ENCODE measurements around the gene RAB6B.

DNA sequence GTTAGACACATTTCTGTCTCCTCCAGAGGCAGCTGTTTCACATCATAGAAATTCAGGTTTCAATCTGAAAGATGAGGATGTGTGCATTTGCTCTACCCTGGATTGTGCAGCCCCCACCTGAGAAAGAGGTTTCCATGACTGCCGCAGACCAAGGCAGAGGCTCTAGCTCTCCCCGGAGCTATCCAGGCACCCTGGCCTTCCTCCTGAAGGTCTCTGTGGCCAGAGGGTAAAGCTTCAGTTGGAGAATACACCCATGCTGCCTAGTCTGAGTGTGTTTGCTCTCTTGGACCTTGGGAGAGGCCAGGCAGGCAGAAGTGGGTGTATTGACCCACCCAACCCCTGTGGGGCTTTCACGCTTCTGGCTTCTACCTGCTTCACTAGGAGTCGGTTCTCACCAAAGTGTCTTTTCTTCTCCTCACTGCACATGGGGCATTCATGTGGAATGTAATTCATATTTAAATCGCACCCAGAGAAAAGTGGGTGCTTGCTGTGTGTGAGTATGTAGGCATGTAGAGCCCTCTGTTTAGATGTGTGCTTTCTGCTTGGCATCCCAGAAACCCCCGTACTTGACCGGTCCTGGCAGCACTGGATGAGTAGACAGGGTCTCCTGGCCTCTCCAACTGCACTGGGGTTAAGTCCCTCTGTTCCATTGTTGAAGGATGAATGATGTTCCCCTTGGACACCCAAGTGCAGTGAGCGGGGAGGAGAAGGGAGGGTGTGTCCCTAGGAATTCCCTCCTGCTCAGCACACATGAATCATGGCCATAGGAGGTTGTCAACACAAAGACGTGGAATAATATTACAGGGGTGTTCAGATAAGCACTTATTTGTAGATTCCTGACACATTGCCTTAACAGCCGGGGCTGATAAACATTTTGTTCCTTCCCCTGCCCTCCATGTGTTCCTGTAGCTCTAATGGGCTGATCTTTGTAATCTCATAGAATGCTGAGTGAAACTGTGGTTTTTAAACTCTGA lies 20.3 kb upstream of the RAB6B start:
- TF ChIP-seq CHD4 (IDR thresholded peaks at IDR 0.05; ENCODE audit: borderline replicate concordance) = no peak
- no peak for TF ChIP-seq CBX8 (IDR thresholded peaks at IDR 0.05)
- TF ChIP-seq, protein P1, sequence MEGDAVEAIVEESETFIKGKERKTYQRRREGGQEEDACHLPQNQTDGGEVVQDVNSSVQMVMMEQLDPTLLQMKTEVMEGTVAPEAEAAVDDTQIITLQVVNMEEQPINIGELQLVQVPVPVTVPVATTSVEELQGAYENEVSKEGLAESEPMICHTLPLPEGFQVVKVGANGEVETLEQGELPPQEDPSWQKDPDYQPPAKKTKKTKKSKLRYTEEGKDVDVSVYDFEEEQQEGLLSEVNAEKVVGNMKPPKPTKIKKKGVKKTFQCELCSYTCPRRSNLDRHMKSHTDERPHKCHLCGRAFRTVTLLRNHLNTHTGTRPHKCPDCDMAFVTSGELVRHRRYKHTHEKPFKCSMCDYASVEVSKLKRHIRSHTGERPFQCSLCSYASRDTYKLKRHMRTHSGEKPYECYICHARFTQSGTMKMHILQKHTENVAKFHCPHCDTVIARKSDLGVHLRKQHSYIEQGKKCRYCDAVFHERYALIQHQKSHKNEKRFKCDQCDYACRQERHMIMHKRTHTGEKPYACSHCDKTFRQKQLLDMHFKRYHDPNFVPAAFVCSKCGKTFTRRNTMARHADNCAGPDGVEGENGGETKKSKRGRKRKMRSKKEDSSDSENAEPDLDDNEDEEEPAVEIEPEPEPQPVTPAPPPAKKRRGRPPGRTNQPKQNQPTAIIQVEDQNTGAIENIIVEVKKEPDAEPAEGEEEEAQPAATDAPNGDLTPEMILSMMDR (IDR thresholded peaks at IDR 0.05) = no peak
- TF ChIP-seq CHD2 (IDR thresholded peaks at IDR 0.05; ENCODE audit: low read length, partially characterized antibody) = no peak
- TF ChIP-seq, protein P2, sequence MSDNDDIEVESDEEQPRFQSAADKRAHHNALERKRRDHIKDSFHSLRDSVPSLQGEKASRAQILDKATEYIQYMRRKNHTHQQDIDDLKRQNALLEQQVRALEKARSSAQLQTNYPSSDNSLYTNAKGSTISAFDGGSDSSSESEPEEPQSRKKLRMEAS (IDR thresholded peaks at IDR 0.05) = no peak
- TF ChIP-seq RAD21 (conservative IDR thresholded peaks at IDR 0.05 in 1 of 2, IDR thresholded peaks at IDR 0.05 in 1 of 2) = no peak
